ENCODE results near the gene YIPF5. TPM values are rescaled to one million over a fixed set of nuclear protein-coding genes. Genes with fewer than 3 reads are reported as not detected.
A peak's percentile ranks its signal among the peaks of the same experiment; 100 is the strongest.

The YIPF5 gene
- total RNA-seq, 1 donor from 2014 or later = 44.7 TPM

- no peak overlapping the region for H3K4me3 Mint-ChIP-seq (ENCODE audit: low read depth)
- H3K27me3 Mint-ChIP-seq = peaks cover 12% of the 10 kb centered on the region
- no peak for TF ChIP-seq CTCF (IDR thresholded peaks at IDR 0.05; ENCODE audit: unreplicated experiment)
- H3K27ac Mint-ChIP-seq = no peak overlapping the region
- no peaks in the 10 kb centered on the region for H3K9me3 Mint-ChIP-seq (ENCODE audit: low read depth)
- peaks cover 27% of the 10 kb centered on the region for H3K4me1 Mint-ChIP-seq (ENCODE audit: low read depth)
- no peaks in the 10 kb centered on the region for H3K36me3 Mint-ChIP-seq (ENCODE audit: insufficient read depth)
- DNase-seq (ENCODE audit: low spot score, unreplicated experiment) = no peak
Observed at GRCh38 chr5:144201588-144201987, 31.1 kb upstream of the YIPF5 start.

GRCh38 chr5:144198386-144198785 is 27.9 kb upstream of the YIPF5 start:
- Mint-ChIP-seq H3K27ac (no peak overlapping the region), H3K36me3 (ENCODE audit: insufficient read depth) (no peaks in the 10 kb centered on the region), H3K9me3 (ENCODE audit: low read depth) (no peaks in the 10 kb centered on the region), H3K27me3 (peaks cover 8% of the 10 kb centered on the region), H3K4me3 (ENCODE audit: low read depth) (no peak overlapping the region), H3K4me1 (ENCODE audit: low read depth) (peaks cover 9% of the 10 kb centered on the region)
- TF ChIP-seq CTCF (IDR thresholded peaks at IDR 0.05; ENCODE audit: unreplicated experiment) = no peak
- DNase-seq (ENCODE audit: low spot score, unreplicated experiment) = no peak

GRCh38 chr5:144196612-144197011 is 26.2 kb upstream of the YIPF5 start:
- Mint-ChIP-seq H3K36me3 (ENCODE audit: insufficient read depth) (no peaks in the 10 kb centered on the region), H3K27me3 (no peaks in the 10 kb centered on the region), H3K4me1 (ENCODE audit: low read depth) (peaks cover 9% of the 10 kb centered on the region), H3K27ac (no peak overlapping the region), H3K4me3 (ENCODE audit: low read depth) (no peak overlapping the region), H3K9me3 (ENCODE audit: low read depth) (no peaks in the 10 kb centered on the region)
- TF ChIP-seq CTCF (IDR thresholded peaks at IDR 0.05; ENCODE audit: unreplicated experiment) = peak; percentile 17
- DNase-seq (ENCODE audit: low spot score, unreplicated experiment) = no peak

DNA sequence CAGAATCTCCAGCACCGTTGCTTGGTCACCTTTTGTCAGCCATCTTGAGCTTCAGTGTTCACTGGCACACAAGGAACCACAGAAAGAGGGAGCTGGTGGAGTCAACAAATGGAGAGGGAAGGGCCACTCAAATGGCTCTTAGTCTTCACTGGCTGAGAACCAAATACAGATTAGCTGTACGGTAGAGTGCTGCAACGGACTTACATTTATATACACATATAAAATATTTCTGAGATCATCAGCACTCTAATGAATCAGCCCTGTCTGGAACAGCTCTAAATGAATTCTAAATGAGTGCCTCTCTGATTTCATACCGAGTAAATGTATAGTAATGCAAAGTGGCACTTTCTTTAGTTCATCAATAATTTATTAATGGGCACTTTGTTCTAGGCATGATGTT is 25.0 kb upstream of the YIPF5 start:
- no peaks in the 10 kb centered on the region for H3K36me3 Mint-ChIP-seq (ENCODE audit: insufficient read depth)
- DNase-seq (ENCODE audit: low spot score, unreplicated experiment) = no peak
- H3K9me3 Mint-ChIP-seq (ENCODE audit: low read depth) = no peaks in the 10 kb centered on the region
- no peaks in the 10 kb centered on the region for H3K27me3 Mint-ChIP-seq
- peaks cover 10% of the 10 kb centered on the region for H3K4me1 Mint-ChIP-seq (ENCODE audit: low read depth)
- no peak for TF ChIP-seq CTCF (IDR thresholded peaks at IDR 0.05; ENCODE audit: unreplicated experiment)
- H3K27ac Mint-ChIP-seq = no peak overlapping the region
- no peak overlapping the region for H3K4me3 Mint-ChIP-seq (ENCODE audit: low read depth)

- DNase-seq (ENCODE audit: low spot score, unreplicated experiment) = no peak
- Mint-ChIP-seq H3K27me3 (no peaks in the 10 kb centered on the region), H3K9me3 (ENCODE audit: low read depth) (no peaks in the 10 kb centered on the region), H3K4me3 (ENCODE audit: low read depth) (no peak overlapping the region), H3K4me1 (ENCODE audit: low read depth) (peaks cover 14% of the 10 kb centered on the region), H3K27ac (no peak overlapping the region), H3K36me3 (ENCODE audit: insufficient read depth) (no peaks in the 10 kb centered on the region)
- TF ChIP-seq CTCF (IDR thresholded peaks at IDR 0.05; ENCODE audit: unreplicated experiment) = no peak
Observed at GRCh38 chr5:144194144-144194543, 23.7 kb upstream of the YIPF5 start.
